Type B pancreatic cell (in vitro differentiated cells): ENCODE measurements around the gene PRDX4. TPM values are rescaled to one million over a fixed set of nuclear protein-coding genes. Genes with fewer than 3 reads are reported as not detected.
A peak's percentile ranks its signal among the peaks of the same experiment; 100 is the strongest.

Source experiments
- DNase-seq: peaks from one replicate; pipeline ENCODE4 v3.0.0; 2021; ENCODE audit warnings: mixed read lengths; ENCODE audit not compliant: unreplicated experiment; ENCODE audit errors: extremely low spot score
- H3K27ac Mint-ChIP-seq: 2 replicates; pipeline ENCODE4 v1.8.0; 2021; ENCODE audit warnings: mild to moderate bottlenecking, mixed read lengths
- H3K27me3 Mint-ChIP-seq: 2 replicates; pipeline ENCODE4 v1.8.0; 2021; ENCODE audit warnings: mixed read lengths
- H3K36me3 Mint-ChIP-seq: 2 replicates; pipeline ENCODE4 v1.8.0; 2021; ENCODE audit warnings: mixed read lengths
- H3K4me1 Mint-ChIP-seq: one replicate; pipeline ENCODE4 v1.8.0; 2021; ENCODE audit warnings: mixed read lengths; ENCODE audit not compliant: unreplicated experiment
- H3K4me3 Mint-ChIP-seq: 2 replicates; pipeline ENCODE4 v1.8.0; 2021; ENCODE audit warnings: mild to moderate bottlenecking, mixed read lengths
- H3K9me3 Mint-ChIP-seq: 2 replicates; pipeline ENCODE4 v1.8.0; 2021; ENCODE audit warnings: mixed read lengths
- CTCF ChIP-seq: fragments of 200-600 bp; sonication (generic); conservative IDR thresholded peaks from 2 replicates; pipeline ENCODE4 v1.5.0; 2021; ENCODE audit warnings: antibody characterized with exemption, mild to moderate bottlenecking
- total RNA-seq: library from RNA; stranded (reverse); gene quantifications from 2 replicates; pipeline ENCODE4 v1.2.1, GENCODE V29; 2021; ENCODE audit warnings: low replicate concordance

PRDX4 gene
- total RNA-seq, 1 donor from 2014 or later, result 195 TPM

- no peak for DNase-seq
- H3K36me3 Mint-ChIP-seq, result no peaks in the 10 kb centered on the region
- H3K27ac Mint-ChIP-seq, result no peak overlapping the region
- H3K27me3 Mint-ChIP-seq, result no peaks in the 10 kb centered on the region
- H3K9me3 Mint-ChIP-seq, result no peaks in the 10 kb centered on the region
- no peak for TF ChIP-seq CTCF
- peaks cover 7% of the 10 kb centered on the region for H3K4me1 Mint-ChIP-seq
- H3K4me3 Mint-ChIP-seq, result no peak overlapping the region
Measured at GRCh38 chrX:23662187-23662586, 5.1 kb upstream of the PRDX4 start.

- peaks cover 8% of the 10 kb centered on the region for H3K4me1 Mint-ChIP-seq
Measured at GRCh38 chrX:23662853-23663252, 4.4 kb upstream of the PRDX4 start.

GRCh38 chrX:23664496-23664895 is 2.8 kb upstream of the PRDX4 start:
- Mint-ChIP-seq H3K36me3 (peaks cover 4% of the 10 kb centered on the region), H3K27me3 (no peaks in the 10 kb centered on the region), H3K4me3 (no peak overlapping the region), H3K9me3 (no peaks in the 10 kb centered on the region), H3K4me1 (peaks cover 17% of the 10 kb centered on the region), H3K27ac (no peak overlapping the region)
- no peak for TF ChIP-seq CTCF
- DNase-seq, result no peak

More at GRCh38 chrX:23662853-23663252, 4.4 kb upstream of the PRDX4 start:
- DNase-seq, result no peak
- TF ChIP-seq CTCF, result no peak
- Mint-ChIP-seq H3K9me3 (no peaks in the 10 kb centered on the region), H3K27ac (no peak overlapping the region), H3K4me3 (no peak overlapping the region), H3K27me3 (no peaks in the 10 kb centered on the region), H3K36me3 (no peaks in the 10 kb centered on the region)

- Mint-ChIP-seq H3K27ac (no peak overlapping the region), H3K4me1 (peaks cover 13% of the 10 kb centered on the region), H3K4me3 (peak overlapping the region; percentile 61), H3K9me3 (no peaks in the 10 kb centered on the region), H3K27me3 (no peaks in the 10 kb centered on the region), H3K36me3 (peaks cover 9% of the 10 kb centered on the region)
- no peak for TF ChIP-seq CTCF
- DNase-seq, result no peak
Measured at GRCh38 chrX:23666282-23666681, 1.0 kb upstream of the PRDX4 start.

- H3K4me3 Mint-ChIP-seq, result peak overlapping the region; percentile 94
- TF ChIP-seq CTCF, result no peak
- peaks cover 13% of the 10 kb centered on the region for H3K4me1 Mint-ChIP-seq
- H3K36me3 Mint-ChIP-seq, result peaks cover 22% of the 10 kb centered on the region
- H3K27ac Mint-ChIP-seq, result peak overlapping the region; percentile 76
- DNase-seq, result no peak
- H3K27me3 Mint-ChIP-seq, result no peaks in the 10 kb centered on the region
- H3K9me3 Mint-ChIP-seq, result no peaks in the 10 kb centered on the region
Measured at GRCh38 chrX:23668335-23668734, 1.0 kb downstream of the PRDX4 start.

DNA sequence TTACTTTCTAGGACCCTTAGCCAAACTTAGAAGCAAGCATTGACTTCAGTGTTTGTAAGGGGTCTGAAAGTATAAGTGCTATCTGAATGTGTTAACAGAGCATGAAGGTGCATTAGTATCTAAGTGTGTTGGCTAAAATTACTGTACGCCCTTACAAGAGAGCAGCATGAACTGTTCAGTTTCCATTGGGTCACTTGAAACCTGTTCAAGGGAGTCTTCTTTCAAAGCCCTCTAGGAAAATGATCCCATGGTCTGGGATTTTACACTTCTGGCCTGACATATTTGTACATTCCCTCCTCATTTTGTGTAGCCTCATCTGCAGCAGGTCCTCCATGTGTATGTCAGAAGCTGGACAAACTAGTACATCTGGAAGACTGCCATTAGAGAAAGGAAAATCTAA is 3.2 kb downstream of the PRDX4 start:
- no peak overlapping the region for H3K4me3 Mint-ChIP-seq
- no peak for DNase-seq
- peaks cover 30% of the 10 kb centered on the region for H3K36me3 Mint-ChIP-seq
- H3K9me3 Mint-ChIP-seq, result no peaks in the 10 kb centered on the region
- TF ChIP-seq CTCF, result no peak
- no peaks in the 10 kb centered on the region for H3K27me3 Mint-ChIP-seq
- peaks cover 13% of the 10 kb centered on the region for H3K4me1 Mint-ChIP-seq
- no peak overlapping the region for H3K27ac Mint-ChIP-seq
